Loucy (cell line): Measurements from ENCODE around the gene LOC101059915.
"Not testable (repeated sequence)": the region's sequence is repeated elsewhere in the genome, so short reads cannot be mapped to it uniquely, and the experiment has no call there.

Experiments used
- H2AFZ ChIP-seq: fragments of 200-600 bp; sonication (generic); 2 replicates; pipeline ENCODE4 v1.6.0; 2016; ENCODE audit warnings: antibody characterized with exemption, mild to moderate bottlenecking, low read length, moderate library complexity
- H3F3A ChIP-seq: fragments of 200-600 bp; 2 replicates; pipeline ENCODE4 v1.6.0; 2016; ENCODE audit warnings: antibody characterized with exemption, low read depth, mild to moderate bottlenecking
- H3K27me3 ChIP-seq: fragments of 200-600 bp; sonication (generic); 2 replicates; pipeline ENCODE4 v1.6.1; 2014; ENCODE audit warnings: low read length, mild to moderate bottlenecking; ENCODE audit not compliant: insufficient read depth, poor library complexity, severe bottlenecking
- H3K36me3 ChIP-seq: fragments of 200-600 bp; sonication (generic); 2 replicates; pipeline ENCODE4 v1.6.1; 2016; ENCODE audit warnings: low read length; ENCODE audit not compliant: insufficient read depth
- H3K4me1 ChIP-seq: fragments of 200-600 bp; sonication (generic); 2 replicates; pipeline ENCODE4 v1.5.1; 2014; ENCODE audit warnings: low read length, mild to moderate bottlenecking; ENCODE audit not compliant: insufficient read depth, poor library complexity, severe bottlenecking
- H3K4me2 ChIP-seq: fragments of 200-600 bp; sonication (generic); 2 replicates; pipeline ENCODE4 v1.6.0; 2014; ENCODE audit warnings: antibody characterized with exemption, low read length, low read depth, mild to moderate bottlenecking; ENCODE audit not compliant: poor library complexity, severe bottlenecking
- H3K4me3 ChIP-seq: fragments of 200-600 bp; sonication (generic); 2 replicates; pipeline ENCODE4 v1.5.1; 2014; ENCODE audit warnings: low read length, mild to moderate bottlenecking, mixed read lengths; ENCODE audit not compliant: poor library complexity, severe bottlenecking
- H3K79me2 ChIP-seq: fragments of 200-600 bp; sonication (generic); 2 replicates; pipeline ENCODE4 v1.6.1; 2014; ENCODE audit warnings: low read length; ENCODE audit not compliant: insufficient read depth
- H3K9ac ChIP-seq: fragments of 200-600 bp; sonication (generic); 2 replicates; pipeline ENCODE4 v1.6.0; 2014; ENCODE audit warnings: mild to moderate bottlenecking, low read depth, low read length, moderate library complexity; ENCODE audit not compliant: poor library complexity, severe bottlenecking
- H3K9me2 ChIP-seq: fragments of 200-600 bp; sonication (generic); replicated peaks from 2 replicates; pipeline ENCODE4 v1.6.1; 2016; ENCODE audit warnings: low read depth, low read length, mixed read lengths
- H3K9me3 ChIP-seq: fragments of 200-600 bp; sonication (generic); 2 replicates; pipeline ENCODE4 v1.6.1; 2014; ENCODE audit warnings: mild to moderate bottlenecking, antibody characterized with exemption, low read length, low read depth; ENCODE audit not compliant: insufficient read depth
- H4K20me1 ChIP-seq: fragments of 200-600 bp; sonication (generic); 2 replicates; pipeline ENCODE4 v1.6.0; 2014; ENCODE audit warnings: antibody characterized with exemption, low read length, mild to moderate bottlenecking; ENCODE audit not compliant: insufficient read depth, poor library complexity, severe bottlenecking
- CTCF ChIP-seq: fragments of 200-600 bp; sonication (generic); conservative IDR thresholded peaks from 2 replicates; pipeline ENCODE4 v1.5.1; 2014; ENCODE audit warnings: mild to moderate bottlenecking, antibody characterized with exemption, low read length
- EZH2phosphoT487 ChIP-seq: fragments of 200-600 bp; IDR thresholded peaks from 2 replicates; pipeline ENCODE4 v1.6.1; 2018; ENCODE audit warnings: antibody characterized with exemption, mild to moderate bottlenecking, moderate library complexity, borderline replicate concordance

LOC101059915 gene

GRCh38 chrX:71638409-71638808 lies 28.9 kb upstream of the LOC101059915 start:
- H3F3A ChIP-seq = no peaks in the 10 kb centered on the region
- TF ChIP-seq EZH2phosphoT487 = no peak
- TF ChIP-seq CTCF = no peak
- no peak overlapping the region for H3K4me2 ChIP-seq
- no peak overlapping the region for H2AFZ ChIP-seq
- H3K4me1 ChIP-seq = peaks cover 20% of the 10 kb centered on the region
- no peaks in the 10 kb centered on the region for H3K36me3 ChIP-seq
- no peaks in the 10 kb centered on the region for H4K20me1 ChIP-seq
- H3K79me2 ChIP-seq = no peaks in the 10 kb centered on the region
- no peaks in the 10 kb centered on the region for H3K9me2 ChIP-seq
- no peak overlapping the region for H3K4me3 ChIP-seq
- H3K9me3 ChIP-seq = no peaks in the 10 kb centered on the region
- no peak overlapping the region for H3K9ac ChIP-seq
- no peaks in the 10 kb centered on the region for H3K27me3 ChIP-seq

- Histone ChIP-seq H3K9me3 (no peaks in the 10 kb centered on the region), H3K9ac (no peak overlapping the region), H2AFZ (no peak overlapping the region), H3K4me3 (no peak overlapping the region), H3K9me2 (no peaks in the 10 kb centered on the region), H3K36me3 (no peaks in the 10 kb centered on the region), H3K4me1 (peaks cover 20% of the 10 kb centered on the region), H3K4me2 (no peak overlapping the region), H3K27me3 (no peaks in the 10 kb centered on the region), H3K79me2 (no peaks in the 10 kb centered on the region), H4K20me1 (no peaks in the 10 kb centered on the region), H3F3A (no peaks in the 10 kb centered on the region)
- TF ChIP-seq EZH2phosphoT487 = no peak
- no peak for TF ChIP-seq CTCF
Measured at GRCh38 chrX:71640002-71640401, 27.3 kb upstream of the LOC101059915 start.

GRCh38 chrX:71644406-71644805 lies 22.9 kb upstream of the LOC101059915 start:
- H3F3A ChIP-seq, H3K9ac ChIP-seq: not testable (repeated sequence)

GRCh38 chrX:71650333-71650969 lies 16.9 kb upstream of the LOC101059915 start:
- no peaks in the 10 kb centered on the region for H3K9me2 ChIP-seq
- no peak overlapping the region for H3K4me3 ChIP-seq
- H3K27me3 ChIP-seq = no peaks in the 10 kb centered on the region
- H3K79me2 ChIP-seq = no peaks in the 10 kb centered on the region
- no peaks in the 10 kb centered on the region for H3K36me3 ChIP-seq
- H3F3A ChIP-seq = no peaks in the 10 kb centered on the region
- TF ChIP-seq CTCF = peak; percentile 53
- TF ChIP-seq EZH2phosphoT487 = no peak
- H3K9me3 ChIP-seq = no peaks in the 10 kb centered on the region
- H3K4me1 ChIP-seq = no peaks in the 10 kb centered on the region
- H4K20me1 ChIP-seq = no peaks in the 10 kb centered on the region
- H2AFZ ChIP-seq = no peak overlapping the region
- H3K4me2 ChIP-seq = no peak overlapping the region
- H3K9ac ChIP-seq = no peak overlapping the region

More at GRCh38 chrX:71644406-71644805, 22.9 kb upstream of the LOC101059915 start:
- not testable (repeated sequence) for H3K4me3 ChIP-seq, H3K27me3 ChIP-seq, H3K4me2 ChIP-seq, H3K9me3 ChIP-seq, H3K9me2 ChIP-seq, H3K4me1 ChIP-seq, H3K79me2 ChIP-seq, H2AFZ ChIP-seq, H4K20me1 ChIP-seq, H3K36me3 ChIP-seq
